Esophagus muscularis mucosa (tissue), 4 donors: ENCODE data around the gene TNFSF13. TPM values are rescaled to one million over a fixed set of nuclear protein-coding genes. Genes with fewer than 3 reads are reported as not detected.

Experiments
- DNase-seq: peaks from one replicate; pipeline ENCODE4 v3.0.0-alpha.2; 2017; ENCODE audit errors: extremely low spot score
- H3K27ac ChIP-seq, 4 donors: fragments of 200-600 bp; sonication (generic); replicated peaks in 1 of 4; 1 replicate in 3 of 4; 2 replicates in 1 of 4; pipeline ENCODE4 v1.5.1; 2016 to 2019; ENCODE audit warnings: mild to moderate bottlenecking in 1 of 4
- H3K27me3 ChIP-seq, 4 donors: fragments of 200-600 bp; sonication (generic); one replicate each; pipeline versions ENCODE4 v1.5.1 to v1.6.0; 2016 to 2019
- H3K36me3 ChIP-seq, 4 donors: fragments of 200-600 bp; sonication (generic); one replicate each; pipeline ENCODE4 v1.5.1; 2016 to 2019
- H3K4me1 ChIP-seq, 4 donors: fragments of 200-600 bp; sonication (generic); one replicate each; pipeline ENCODE4 v1.5.1; 2016 to 2019
- H3K4me3 ChIP-seq, 4 donors: fragments of 200-600 bp; sonication (generic); 1 replicate in 2 of 4; 2 replicates in 2 of 4; pipeline ENCODE4 v1.5.1; 2016 to 2019; ENCODE audit warnings: mild to moderate bottlenecking in 4 of 4, moderate library complexity in 1 of 4
- H3K9me3 ChIP-seq, 4 donors: fragments of 200-600 bp; sonication (generic); 1 replicate in 3 of 4; 2 replicates in 1 of 4; pipeline ENCODE4 v1.5.1; 2016 to 2019
- EP300 ChIP-seq: sonication (generic); formaldehyde crosslinking; IDR thresholded peaks from one replicate; pipeline ENCODE4 v1.6.1; 2017; ENCODE audit warnings: antibody characterized with exemption
- POLR2A ChIP-seq: fragments of 450-650 bp; IDR thresholded peaks from one replicate; pipeline ENCODE4 v1.6.1; 2017; ENCODE audit warnings: antibody characterized with exemption, moderate library complexity, mild to moderate bottlenecking, low read depth
- POLR2AphosphoS5 ChIP-seq, 2 donors: sonication (generic); formaldehyde crosslinking; IDR thresholded peaks; one replicate each; pipeline ENCODE4 v1.6.1; 2017; ENCODE audit warnings: antibody characterized with exemption in 2 of 2
- WGBS: methylation state at CpG from one replicate; pipeline ENCODE4 v1.1.5; 2018; 5-methylcytosine and 5-hydroxymethylcytosine counted together
- intact Hi-C: fragments of 100-400 bp; cut with DNase I; formaldehyde crosslinking; loops from one replicate; pipeline ENCODE4 v1.15.1; 2023
- total RNA-seq, 4 donors: library from RNA; depleted of rRNA; stranded (reverse); fragments of >200 nt; gene quantifications; one replicate each; pipeline versions ENCODE4 v1.1.0 to v1.2.1, GENCODE V29; 2016
- TF ChIP-seq, protein P1 (sequence below), 3 experiments: fragments of 200-600 bp in 2 of 3; fragments of 450-650 bp in 1 of 3; sonication (generic) in 2 of 3; IDR thresholded peaks; one replicate each; pipeline ENCODE4 v1.5.1; 2017 to 2019; ENCODE audit warnings: antibody characterized with exemption in 3 of 3, mild to moderate bottlenecking in 2 of 3, moderate library complexity in 1 of 3

TNFSF13 gene
- total RNA-seq, 4 donors from 2014 or later = 13.4 to 25.8 (median 22.4) TPM

DNA sequence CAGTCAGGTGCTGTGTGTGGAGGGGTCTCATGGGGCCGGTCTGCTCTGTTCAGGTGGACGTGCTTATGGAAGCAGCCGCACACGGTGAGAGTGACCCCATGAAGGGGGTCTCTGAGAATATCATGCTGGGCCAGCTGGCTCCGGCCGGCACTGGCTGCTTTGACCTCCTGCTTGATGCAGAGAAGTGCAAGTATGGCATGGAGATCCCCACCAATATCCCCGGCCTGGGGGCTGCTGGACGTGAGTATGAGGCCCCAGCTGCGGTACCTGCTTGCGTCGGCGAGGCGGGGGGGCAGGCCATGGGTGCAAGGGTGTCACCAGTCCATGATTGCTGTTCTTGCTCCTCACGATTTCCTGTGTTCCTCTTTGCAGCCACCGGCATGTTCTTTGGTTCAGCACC, 46.4 kb upstream of the TNFSF13 start:
- intact Hi-C loops = no loop called here
- Histone ChIP-seq H3K4me3 (no peak overlapping the region), H3K4me1 (peaks cover 0 to 6% (median 0%) of the 10 kb centered on the region in 4 donors), H3K9me3 (no peaks in the 10 kb centered on the region), H3K27ac (no peak overlapping the region), H3K27me3 (no peaks in the 10 kb centered on the region), H3K36me3 (peaks cover 52 to 80% (median 72%) of the 10 kb centered on the region in 4 donors)
- WGBS = 90% methylated on average over 14 of the region's 15 CpGs
- TF ChIP-seq EP300 (no peak), POLR2AphosphoS5 (IDR thresholded peaks at IDR 0.05) (no peak), POLR2A (no peak)
- TF ChIP-seq, protein P1, sequence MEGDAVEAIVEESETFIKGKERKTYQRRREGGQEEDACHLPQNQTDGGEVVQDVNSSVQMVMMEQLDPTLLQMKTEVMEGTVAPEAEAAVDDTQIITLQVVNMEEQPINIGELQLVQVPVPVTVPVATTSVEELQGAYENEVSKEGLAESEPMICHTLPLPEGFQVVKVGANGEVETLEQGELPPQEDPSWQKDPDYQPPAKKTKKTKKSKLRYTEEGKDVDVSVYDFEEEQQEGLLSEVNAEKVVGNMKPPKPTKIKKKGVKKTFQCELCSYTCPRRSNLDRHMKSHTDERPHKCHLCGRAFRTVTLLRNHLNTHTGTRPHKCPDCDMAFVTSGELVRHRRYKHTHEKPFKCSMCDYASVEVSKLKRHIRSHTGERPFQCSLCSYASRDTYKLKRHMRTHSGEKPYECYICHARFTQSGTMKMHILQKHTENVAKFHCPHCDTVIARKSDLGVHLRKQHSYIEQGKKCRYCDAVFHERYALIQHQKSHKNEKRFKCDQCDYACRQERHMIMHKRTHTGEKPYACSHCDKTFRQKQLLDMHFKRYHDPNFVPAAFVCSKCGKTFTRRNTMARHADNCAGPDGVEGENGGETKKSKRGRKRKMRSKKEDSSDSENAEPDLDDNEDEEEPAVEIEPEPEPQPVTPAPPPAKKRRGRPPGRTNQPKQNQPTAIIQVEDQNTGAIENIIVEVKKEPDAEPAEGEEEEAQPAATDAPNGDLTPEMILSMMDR (IDR thresholded peaks at IDR 0.05) = no peak
- no peak for DNase-seq

DNA sequence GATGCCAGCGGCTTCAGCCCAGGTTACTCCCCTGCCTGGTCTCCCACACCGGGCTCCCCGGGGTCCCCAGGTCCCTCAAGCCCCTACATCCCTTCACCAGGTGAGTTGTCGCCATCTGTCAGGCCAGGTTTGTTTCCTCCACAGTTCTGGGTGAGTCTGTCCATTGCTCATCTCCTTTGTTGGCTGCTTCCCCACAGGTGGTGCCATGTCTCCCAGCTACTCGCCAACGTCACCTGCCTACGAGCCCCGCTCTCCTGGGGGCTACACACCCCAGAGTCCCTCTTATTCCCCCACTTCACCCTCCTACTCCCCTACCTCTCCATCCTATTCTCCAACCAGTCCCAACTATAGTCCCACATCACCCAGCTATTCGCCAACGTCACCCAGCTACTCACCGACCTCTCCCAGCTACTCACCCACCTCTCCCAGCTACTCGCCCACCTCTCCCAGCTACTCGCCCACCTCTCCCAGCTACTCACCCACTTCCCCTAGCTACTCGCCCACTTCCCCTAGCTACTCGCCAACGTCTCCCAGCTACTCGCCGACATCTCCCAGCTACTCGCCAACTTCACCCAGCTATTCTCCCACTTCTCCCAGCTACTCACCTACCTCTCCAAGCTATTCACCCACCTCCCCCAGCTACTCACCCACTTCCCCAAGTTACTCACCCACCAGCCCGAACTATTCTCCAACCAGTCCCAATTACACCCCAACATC, 45.6 kb upstream of the TNFSF13 start:
- intact Hi-C loops = no loop called here
- no peak for DNase-seq
- peaks cover 0 to 6% (median 0%) of the 10 kb centered on the region in 4 donors for H3K4me1 ChIP-seq
- no peaks in the 10 kb centered on the region for H3K27me3 ChIP-seq
- 86% methylated on average over 20 of the region's 20 CpGs for WGBS
- H3K9me3 ChIP-seq = no peaks in the 10 kb centered on the region
- H3K36me3 ChIP-seq = peaks cover 52 to 72% (median 65%) of the 10 kb centered on the region in 4 donors
- H3K27ac ChIP-seq = no peak overlapping the region
- TF ChIP-seq, protein P1 (IDR thresholded peaks at IDR 0.05) = no peak
- TF ChIP-seq EP300 (no peak), POLR2AphosphoS5 (IDR thresholded peaks at IDR 0.05) (no peak), POLR2A (no peak)
- H3K4me3 ChIP-seq = no peak overlapping the region

GRCh38 chr17:7513850-7514419, 44.6 kb upstream of the TNFSF13 start:
- peaks cover 44 to 62% (median 55%) of the 10 kb centered on the region in 4 donors for H3K36me3 ChIP-seq
- DNase-seq = no peak
- no peak overlapping the region for H3K27ac ChIP-seq
- intact Hi-C loops = loop anchor here (2.0 kb wide), 2 partner anchors 45 to 75 kb away; partner anchors contain the start of gene TNFSF13
- H3K4me3 ChIP-seq = no peak overlapping the region
- H3K27me3 ChIP-seq = no peaks in the 10 kb centered on the region
- WGBS = 73% methylated on average over 17 of the region's 17 CpGs
- peaks cover 0 to 6% (median 0%) of the 10 kb centered on the region in 4 donors for H3K4me1 ChIP-seq
- H3K9me3 ChIP-seq = no peaks in the 10 kb centered on the region
- TF ChIP-seq POLR2AphosphoS5 (IDR thresholded peaks at IDR 0.05) (no peak), POLR2A (no peak)

- Histone ChIP-seq H3K36me3 (peaks cover 30 to 41% (median 34%) of the 10 kb centered on the region in 4 donors), H3K4me1 (peaks cover 0 to 6% (median 0%) of the 10 kb centered on the region in 4 donors), H3K27me3 (no peaks in the 10 kb centered on the region), H3K4me3 (no peak overlapping the region), H3K9me3 (no peaks in the 10 kb centered on the region), H3K27ac (no peak overlapping the region)
- DNase-seq = no peak
- TF ChIP-seq, protein P1 (IDR thresholded peaks at IDR 0.05) = no peak
- TF ChIP-seq POLR2AphosphoS5 (IDR thresholded peaks at IDR 0.05) = no peak
- no peak for TF ChIP-seq POLR2A
- no peak for TF ChIP-seq EP300
- intact Hi-C loops = loop anchor here (2.0 kb wide), 2 partner anchors 43 to 73 kb away; partner anchors contain the start of gene TNFSF13
- WGBS = 94% methylated on average over 13 of the region's 13 CpGs
These were observed 42.5 kb upstream of the TNFSF13 start for GRCh38 chr17:7515911-7516610.

DNA sequence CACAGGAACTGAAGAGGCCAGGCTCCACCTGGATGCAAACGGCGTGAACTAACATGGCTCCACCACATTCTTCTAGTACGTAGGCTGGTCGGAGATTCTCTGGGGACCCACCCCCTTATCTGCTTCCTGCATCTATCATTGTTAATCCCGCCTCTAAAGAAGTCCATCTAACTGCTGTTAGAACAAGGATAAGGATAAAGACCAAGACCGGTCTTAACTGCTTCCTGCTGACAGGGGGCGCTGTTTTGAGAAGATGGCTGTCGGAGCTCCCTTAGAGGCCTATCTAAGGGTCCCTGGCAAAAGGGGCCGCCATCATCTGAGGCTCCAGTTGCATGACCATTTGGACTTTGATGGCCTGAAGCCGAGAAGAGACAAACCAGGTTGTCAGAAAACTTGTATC, 35.5 kb upstream of the TNFSF13 start:
- Histone ChIP-seq H3K36me3 (no peaks in the 10 kb centered on the region), H3K9me3 (no peaks in the 10 kb centered on the region), H3K27me3 (no peaks in the 10 kb centered on the region), H3K4me3 (no peak overlapping the region), H3K27ac (no peak overlapping the region), H3K4me1 (peaks cover 0 to 4% (median 0%) of the 10 kb centered on the region in 4 donors)
- WGBS = 44% methylated on average over 10 of the region's 10 CpGs
- TF ChIP-seq EP300 (no peak), POLR2AphosphoS5 (IDR thresholded peaks at IDR 0.05) (no peak), POLR2A (no peak)
- TF ChIP-seq, protein P1 (IDR thresholded peaks at IDR 0.05) = peak; percentile 33 to 54 (median 51)
- DNase-seq = no peak
- intact Hi-C loops = no loop called here
